Spinal cord (tissue), 10 donors: ENCODE measurements around the gene ADAMTS12. TPM values are rescaled to one million over a fixed set of nuclear protein-coding genes. Genes with fewer than 3 reads are reported as not detected.

Experiments
- DNase-seq, 6 donors: peaks; one replicate each; pipeline versions ENCODE4 v3.0.0 to v3.0.0-alpha.2; 2013 to 2015; ENCODE audit warnings: low spot score in 6 of 6, low read depth in 4 of 6
- H3K27ac ChIP-seq: one replicate; pipeline ENCODE4 v1.5.1; 2013; ENCODE audit warnings: low read depth, low read length, control low read depth
- H3K27me3 ChIP-seq: one replicate; pipeline ENCODE4 v1.6.1; 2013; ENCODE audit warnings: low read length; ENCODE audit not compliant: control insufficient read depth, insufficient read depth
- H3K36me3 ChIP-seq: one replicate; pipeline ENCODE4 v1.6.1; 2013; ENCODE audit warnings: low read length; ENCODE audit not compliant: control insufficient read depth, insufficient read depth
- H3K4me1 ChIP-seq: one replicate; pipeline ENCODE4 v1.6.1; 2013; ENCODE audit warnings: low read length; ENCODE audit not compliant: control insufficient read depth, insufficient read depth
- H3K4me3 ChIP-seq: one replicate; pipeline ENCODE4 v1.5.1; 2013; ENCODE audit warnings: low read depth, low read length, control low read depth
- H3K9me3 ChIP-seq: one replicate; pipeline ENCODE4 v1.6.1; 2013; ENCODE audit warnings: low read length; ENCODE audit not compliant: control insufficient read depth, insufficient read depth
- WGBS: methylation state at CpG from one replicate; pipeline ENCODE4 v1.1.5; 2013; ENCODE audit warnings: missing lambda C conversion rate; ENCODE audit not compliant: insufficient coverage; 5-methylcytosine and 5-hydroxymethylcytosine counted together
- polyA plus RNA-seq, 2 donors: library from polyadenylated mRNA; unstranded; fragments of 120-200 nt; gene quantifications; one replicate each; pipeline ENCODE4 v1.2.1, GENCODE V29; 2013; ENCODE audit not compliant: insufficient read length in 2 of 2
- total RNA-seq, 2 donors: library from RNA; depleted of rRNA in 1 of 2; stranded (reverse); fragments of 120-200 nt in 1 of 2; fragments of >200 nt in 1 of 2; gene quantifications; one replicate each; pipeline versions ENCODE4 v1.2.3 to v1.2.4, GENCODE V29; 2013 to 2014
- donor health status: healthy.

ADAMTS12 gene
- total and polyA plus RNA-seq, 4 donors, result 8.1 to 44.5 (median 13.5) TPM

- H3K27me3 ChIP-seq, result no peaks in the 10 kb centered on the region
- no peak for DNase-seq
- WGBS, result no CpG with 5 or more reads among the region's 4 CpGs
- H3K4me1 ChIP-seq, result no peaks in the 10 kb centered on the region
- no peaks in the 10 kb centered on the region for H3K36me3 ChIP-seq
- H3K9me3 ChIP-seq, result no peaks in the 10 kb centered on the region
- H3K27ac ChIP-seq, result no peak overlapping the region
- H3K4me3 ChIP-seq, result no peak overlapping the region
These were observed 54.5 kb downstream of the ADAMTS12 start for GRCh38 chr5:33837301-33837700.

GRCh38 chr5:33834334-33834733, 57.5 kb downstream of the ADAMTS12 start:
- no peaks in the 10 kb centered on the region for H3K27me3 ChIP-seq
- H3K27ac ChIP-seq, result no peak overlapping the region
- no peaks in the 10 kb centered on the region for H3K36me3 ChIP-seq
- 100% methylated on average over 1 of the region's 2 CpGs for WGBS
- DNase-seq, result no peak
- no peaks in the 10 kb centered on the region for H3K4me1 ChIP-seq
- H3K4me3 ChIP-seq, result no peak overlapping the region
- H3K9me3 ChIP-seq, result no peaks in the 10 kb centered on the region

- no peak for DNase-seq
- 33% methylated on average over 1 of the region's 1 CpG for WGBS
- H3K4me3 ChIP-seq, result no peak overlapping the region
- no peaks in the 10 kb centered on the region for H3K27me3 ChIP-seq
- H3K36me3 ChIP-seq, result no peaks in the 10 kb centered on the region
- no peaks in the 10 kb centered on the region for H3K9me3 ChIP-seq
- H3K27ac ChIP-seq, result no peak overlapping the region
- no peaks in the 10 kb centered on the region for H3K4me1 ChIP-seq
These were observed 58.6 kb downstream of the ADAMTS12 start for GRCh38 chr5:33833237-33833575.

GRCh38 chr5:33832404-33833236, 59.2 kb downstream of the ADAMTS12 start:
- Histone ChIP-seq H3K4me1 (no peaks in the 10 kb centered on the region), H3K36me3 (no peaks in the 10 kb centered on the region), H3K4me3 (no peak overlapping the region), H3K27ac (no peak overlapping the region), H3K9me3 (no peaks in the 10 kb centered on the region), H3K27me3 (no peaks in the 10 kb centered on the region)
- no CpG with 5 or more reads among the region's 7 CpGs for WGBS
- DNase-seq, result no peak

GRCh38 chr5:33831041-33831440, 60.7 kb downstream of the ADAMTS12 start:
- no peak overlapping the region for H3K27ac ChIP-seq
- no peaks in the 10 kb centered on the region for H3K4me1 ChIP-seq
- H3K27me3 ChIP-seq, result no peaks in the 10 kb centered on the region
- H3K9me3 ChIP-seq, result no peaks in the 10 kb centered on the region
- no peak overlapping the region for H3K4me3 ChIP-seq
- no CpG with 5 or more reads among the region's 1 CpG for WGBS
- no peak for DNase-seq
- H3K36me3 ChIP-seq, result no peaks in the 10 kb centered on the region

- Histone ChIP-seq H3K27ac (no peak overlapping the region), H3K27me3 (no peaks in the 10 kb centered on the region), H3K4me1 (no peaks in the 10 kb centered on the region), H3K9me3 (no peaks in the 10 kb centered on the region), H3K36me3 (no peaks in the 10 kb centered on the region), H3K4me3 (no peak overlapping the region)
- no peak for DNase-seq
- WGBS, result 92% methylated on average over 1 of the region's 1 CpG
These were observed 62.4 kb downstream of the ADAMTS12 start for GRCh38 chr5:33829430-33829829.

- no peaks in the 10 kb centered on the region for H3K9me3 ChIP-seq
- no peak overlapping the region for H3K27ac ChIP-seq
- no peaks in the 10 kb centered on the region for H3K27me3 ChIP-seq
- no peak overlapping the region for H3K4me3 ChIP-seq
- DNase-seq, result peak in 2 of 6 donors; percentile 41 to 50
- no peaks in the 10 kb centered on the region for H3K36me3 ChIP-seq
- 59% methylated on average over 5 of the region's 7 CpGs for WGBS
- no peaks in the 10 kb centered on the region for H3K4me1 ChIP-seq
These were observed 63.0 kb downstream of the ADAMTS12 start for GRCh38 chr5:33828626-33829308.

GRCh38 chr5:33827885-33828284, 63.9 kb downstream of the ADAMTS12 start:
- H3K36me3 ChIP-seq, result no peaks in the 10 kb centered on the region
- no peaks in the 10 kb centered on the region for H3K4me1 ChIP-seq
- H3K27me3 ChIP-seq, result no peaks in the 10 kb centered on the region
- WGBS, result 80% methylated on average over 1 of the region's 1 CpG
- H3K9me3 ChIP-seq, result no peaks in the 10 kb centered on the region
- no peak overlapping the region for H3K27ac ChIP-seq
- H3K4me3 ChIP-seq, result no peak overlapping the region
- no peak for DNase-seq

- H3K4me3 ChIP-seq, result no peak overlapping the region
- no peaks in the 10 kb centered on the region for H3K4me1 ChIP-seq
- no peaks in the 10 kb centered on the region for H3K9me3 ChIP-seq
- no peaks in the 10 kb centered on the region for H3K36me3 ChIP-seq
- no peak overlapping the region for H3K27ac ChIP-seq
- H3K27me3 ChIP-seq, result no peaks in the 10 kb centered on the region
- no peak for DNase-seq
- 69% methylated on average over 4 of the region's 7 CpGs for WGBS
These were observed 64.6 kb downstream of the ADAMTS12 start for GRCh38 chr5:33827018-33827707.
